Cardiac muscle cell (in vitro differentiated cells and primary cell): Measurements from ENCODE around the gene RCOR1. TPM values are rescaled to one million over a fixed set of nuclear protein-coding genes. Genes with fewer than 3 reads are reported as not detected.
"Not testable (repeated sequence)": the region's sequence is repeated elsewhere in the genome, so short reads cannot be mapped to it uniquely, and the experiment has no call there.

Experiments
- DNase-seq, 2 donors: peaks; one replicate each; pipeline versions ENCODE4 v3.0.0 to v3.0.0-alpha.2; 2010 to 2017; ENCODE audit warnings: low read depth in 1 of 2, low spot score in 1 of 2
- H3K27ac ChIP-seq: fragments of 200-600 bp; sonication (generic); 2 replicates; pipeline ENCODE4 v1.5.1; 2016
- H3K27me3 ChIP-seq: fragments of 200-600 bp; sonication (generic); 2 replicates; pipeline ENCODE4 v1.6.0; 2016; ENCODE audit warnings: control low read depth
- H3K36me3 ChIP-seq: fragments of 200-600 bp; sonication (generic); 2 replicates; pipeline ENCODE4 v1.5.1; 2016; ENCODE audit warnings: control low read depth
- H3K4me1 ChIP-seq: fragments of 200-600 bp; sonication (generic); 2 replicates; pipeline ENCODE4 v1.8.1; 2017; ENCODE audit warnings: low read depth, mild to moderate bottlenecking, mixed run types
- H3K4me3 ChIP-seq: fragments of 200-600 bp; sonication (generic); 2 replicates; pipeline ENCODE4 v1.5.1; 2016; ENCODE audit warnings: mild to moderate bottlenecking
- H3K9me3 ChIP-seq: fragments of 200-600 bp; sonication (generic); 2 replicates; pipeline ENCODE4 v1.5.1; 2017; ENCODE audit warnings: low read depth, mild to moderate bottlenecking, control low read depth
- CTCF ChIP-seq: IDR thresholded peaks from 2 replicates; pipeline ENCODE4 v1.5.1; 2012; ENCODE audit warnings: low read depth, mild to moderate bottlenecking, low read length
- polyA plus RNA-seq: library from polyadenylated mRNA; unstranded; fragments of >200 nt; fragmentation: Nextera tagmentation; extraction: Ambion mirVana; gene quantifications from 2 replicates; pipeline ENCODE4 v1.2.1, GENCODE V29; 2016
- total RNA-seq: library from RNA; depleted of rRNA; stranded (reverse); fragments of >200 nt; gene quantifications from 2 replicates; pipeline ENCODE4 v1.2.3, GENCODE V29; 2016

Gene RCOR1
- total and polyA plus RNA-seq, 2 experiments from 2014 or later = 5.3 to 17.0 TPM

- Histone ChIP-seq H3K4me3 (no peak overlapping the region), H3K27ac (no peak overlapping the region), H3K9me3 (no peaks in the 10 kb centered on the region), H3K4me1 (no peaks in the 10 kb centered on the region), H3K36me3 (no peaks in the 10 kb centered on the region), H3K27me3 (no peaks in the 10 kb centered on the region)
- DNase-seq = peak in 1 of 2 donors; percentile 25
- TF ChIP-seq CTCF = no peak
These were observed 18.7 kb downstream of the RCOR1 start for GRCh38 chr14:102610968-102611811.

DNA sequence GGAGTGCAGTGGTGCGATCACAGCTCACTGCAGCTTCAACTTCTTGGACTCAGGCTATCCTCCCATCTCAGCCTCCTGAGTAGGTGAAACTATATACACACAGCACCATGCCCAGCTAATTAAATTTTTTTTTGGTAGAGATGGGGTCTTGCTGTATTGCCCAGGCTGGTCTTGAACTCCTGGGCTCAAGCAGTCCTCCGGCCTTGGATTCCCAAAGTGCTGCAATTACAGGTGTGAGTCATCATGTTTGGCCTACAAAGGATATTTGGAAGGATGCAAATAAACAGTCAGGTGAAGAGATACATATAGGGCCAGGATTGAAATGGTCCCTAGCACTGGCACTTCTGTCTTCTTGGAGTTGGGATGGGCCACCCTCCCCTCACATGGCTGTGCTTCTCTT lies 23.9 kb downstream of the RCOR1 start:
- no peak overlapping the region for H3K27ac ChIP-seq
- no peak overlapping the region for H3K4me3 ChIP-seq
- TF ChIP-seq CTCF = no peak
- no peaks in the 10 kb centered on the region for H3K36me3 ChIP-seq
- no peak for DNase-seq
- H3K4me1 ChIP-seq = no peaks in the 10 kb centered on the region
- H3K9me3 ChIP-seq = no peaks in the 10 kb centered on the region
- no peaks in the 10 kb centered on the region for H3K27me3 ChIP-seq

GRCh38 chr14:102616799-102617198 lies 24.4 kb downstream of the RCOR1 start:
- Histone ChIP-seq H3K9me3 (no peaks in the 10 kb centered on the region), H3K27me3 (no peaks in the 10 kb centered on the region), H3K4me3 (no peak overlapping the region), H3K36me3 (no peaks in the 10 kb centered on the region), H3K4me1 (peaks cover 2% of the 10 kb centered on the region), H3K27ac (no peak overlapping the region)
- TF ChIP-seq CTCF = no peak
- peak in 1 of 2 donors; percentile 73 for DNase-seq

GRCh38 chr14:102619012-102619411 lies 26.6 kb downstream of the RCOR1 start:
- H3K9me3 ChIP-seq, H3K27me3 ChIP-seq, DNase-seq, H3K27ac ChIP-seq, H3K4me1 ChIP-seq, H3K4me3 ChIP-seq, H3K36me3 ChIP-seq: not testable (repeated sequence)

GRCh38 chr14:102620413-102620812 lies 28.0 kb downstream of the RCOR1 start:
- Histone ChIP-seq H3K4me3 (no peak overlapping the region), H3K36me3 (no peaks in the 10 kb centered on the region), H3K9me3 (no peaks in the 10 kb centered on the region), H3K4me1 (peaks cover 5% of the 10 kb centered on the region), H3K27ac (no peak overlapping the region), H3K27me3 (no peaks in the 10 kb centered on the region)
- TF ChIP-seq CTCF = no peak
- peak in 1 of 2 donors; percentile 46 for DNase-seq

GRCh38 chr14:102622262-102622885 lies 29.9 kb downstream of the RCOR1 start:
- H3K36me3 ChIP-seq = no peaks in the 10 kb centered on the region
- H3K9me3 ChIP-seq = no peaks in the 10 kb centered on the region
- H3K4me3 ChIP-seq = no peak overlapping the region
- H3K27ac ChIP-seq = peak overlapping the region; percentile 35
- H3K4me1 ChIP-seq = peaks cover 5% of the 10 kb centered on the region
- no peak for TF ChIP-seq CTCF
- no peaks in the 10 kb centered on the region for H3K27me3 ChIP-seq
- peak; percentile 18 to 38 for DNase-seq
